H9 (cell line): ENCODE measurements around the gene SLC16A2. TPM values are rescaled to one million over a fixed set of nuclear protein-coding genes. Genes with fewer than 3 reads are reported as not detected.

Experiments used
- DNase-seq: peaks from one replicate; pipeline ENCODE4 v3.0.0-alpha.2; 2017
- H2AFZ ChIP-seq: one replicate; pipeline ENCODE4 v1.6.1; 2013; ENCODE audit warnings: mild to moderate bottlenecking, low read length, control low read depth, moderate library complexity
- H2AK5ac ChIP-seq: 2 replicates; pipeline ENCODE4 v1.6.1; 2013; ENCODE audit warnings: low read length, control low read depth, mixed read lengths; ENCODE audit not compliant: insufficient read length
- H2BK120ac ChIP-seq: one replicate; pipeline ENCODE4 v1.6.1; 2013; ENCODE audit warnings: low read depth, mild to moderate bottlenecking, low read length, control low read depth, inconsistent platforms; ENCODE audit not compliant: poor library complexity, severe bottlenecking
- H2BK12ac ChIP-seq: 2 replicates; pipeline ENCODE4 v1.6.1; 2013; ENCODE audit warnings: low read length, control low read depth, mixed read lengths, low read depth; ENCODE audit not compliant: insufficient read length
- H2BK15ac ChIP-seq: 2 replicates; pipeline ENCODE4 v1.6.1; 2013; ENCODE audit warnings: low read depth, low read length, control low read depth
- H2BK20ac ChIP-seq: one replicate; pipeline ENCODE4 v1.6.1; 2013; ENCODE audit warnings: low read depth, mild to moderate bottlenecking, low read length, control low read depth, inconsistent platforms; ENCODE audit not compliant: poor library complexity, severe bottlenecking
- H2BK5ac ChIP-seq: 2 replicates; pipeline ENCODE4 v1.6.1; 2013; ENCODE audit warnings: low read length, control low read depth, mixed read lengths; ENCODE audit not compliant: insufficient read length
- H3K14ac ChIP-seq: 2 replicates; pipeline ENCODE4 v1.6.1; 2013; ENCODE audit warnings: low read length, control low read depth; ENCODE audit not compliant: insufficient read depth
- H3K18ac ChIP-seq: 2 replicates; pipeline ENCODE4 v1.6.1; 2013; ENCODE audit warnings: low read depth, mild to moderate bottlenecking, mixed read lengths, low read length, control low read depth; ENCODE audit not compliant: insufficient read length
- H3K23ac ChIP-seq: 2 replicates; pipeline ENCODE4 v1.6.1; 2013; ENCODE audit warnings: low read length, control low read depth, mixed read lengths, low read depth; ENCODE audit not compliant: insufficient read length
- H3K23me2 ChIP-seq: 2 replicates; pipeline ENCODE4 v1.6.1; 2013; ENCODE audit warnings: low read depth, mild to moderate bottlenecking, mixed read lengths, low read length, control low read depth; ENCODE audit not compliant: insufficient read length, poor library complexity, severe bottlenecking
- H3K27ac ChIP-seq: 2 replicates; pipeline ENCODE4 v1.5.1; 2013; ENCODE audit warnings: low read length, control low read depth, mixed read lengths, low read depth; ENCODE audit not compliant: insufficient read length
- H3K27me3 ChIP-seq: 2 replicates; pipeline ENCODE4 v1.6.1; 2013; ENCODE audit warnings: low read length, control low read depth, inconsistent platforms; ENCODE audit not compliant: insufficient read depth
- H3K4ac ChIP-seq: 2 replicates; pipeline ENCODE4 v1.6.1; 2013; ENCODE audit warnings: low read depth, mild to moderate bottlenecking, control low read depth, inconsistent platforms, low read length, moderate library complexity
- H3K4me1 ChIP-seq: 2 replicates; pipeline ENCODE4 v1.6.1; 2013; ENCODE audit warnings: low read length, control low read depth, inconsistent platforms; ENCODE audit not compliant: insufficient read depth
- H3K4me2 ChIP-seq: 2 replicates; pipeline ENCODE4 v1.6.1; 2013; ENCODE audit warnings: low read length, control low read depth, mixed read lengths; ENCODE audit not compliant: insufficient read length, insufficient read depth
- H3K56ac ChIP-seq: 2 replicates; pipeline ENCODE4 v1.6.1; 2013; ENCODE audit warnings: low read depth, mild to moderate bottlenecking, mixed read lengths, low read length, control low read depth; ENCODE audit not compliant: insufficient read length
- H3K79me1 ChIP-seq: 2 replicates; pipeline ENCODE4 v1.6.1; 2013; ENCODE audit warnings: low read depth, mild to moderate bottlenecking, moderate library complexity, low read length, control low read depth, inconsistent platforms; ENCODE audit not compliant: insufficient read depth, poor library complexity, severe bottlenecking
- H3K79me2 ChIP-seq: 2 replicates; pipeline ENCODE4 v1.6.1; 2013; ENCODE audit warnings: low read length, control low read depth, inconsistent platforms; ENCODE audit not compliant: insufficient read depth
- H3K9ac ChIP-seq: 2 replicates; pipeline ENCODE4 v1.6.1; 2013; ENCODE audit warnings: low read length, control low read depth, mixed read lengths; ENCODE audit not compliant: insufficient read length; ENCODE audit errors: extremely low read depth
- H3K9me3 ChIP-seq: one replicate; pipeline ENCODE4 v1.6.1; 2013; ENCODE audit warnings: low read depth, low read length, inconsistent platforms; ENCODE audit not compliant: control insufficient read depth
- H3T11ph ChIP-seq: one replicate; pipeline ENCODE4 v1.6.1; 2013; ENCODE audit warnings: mild to moderate bottlenecking, low read length, control low read depth, inconsistent platforms
- H4K20me1 ChIP-seq: one replicate; pipeline ENCODE4 v1.6.1; 2013; ENCODE audit not compliant: control insufficient read depth, insufficient read length, insufficient read depth
- H4K5ac ChIP-seq: 2 replicates; pipeline ENCODE4 v1.6.1; 2013; ENCODE audit warnings: low read depth, mild to moderate bottlenecking, mixed read lengths, low read length, control low read depth; ENCODE audit not compliant: insufficient read length
- H4K8ac ChIP-seq: replicated peaks from 2 replicates; pipeline ENCODE4 v1.6.1; 2013; ENCODE audit warnings: low read length, control low read depth, mixed read lengths, low read depth; ENCODE audit not compliant: insufficient read length
- H4K91ac ChIP-seq: 2 replicates; pipeline ENCODE4 v1.6.1; 2013; ENCODE audit warnings: low read depth, mild to moderate bottlenecking, moderate library complexity, mixed read lengths, low read length, control low read depth; ENCODE audit not compliant: insufficient read length
- H3K27ac Mint-ChIP-seq, 3 experiments: 2 replicates in 2 of 3; 3 replicates in 1 of 3; pipeline ENCODE4 v1.8.0; 2020 to 2021; ENCODE audit warnings: mixed read lengths in 3 of 3, mild to moderate bottlenecking in 1 of 3, moderate library complexity in 1 of 3
- H3K27me3 Mint-ChIP-seq: 2 replicates; pipeline ENCODE4 v1.8.0; 2021; ENCODE audit warnings: low read depth, mild to moderate bottlenecking, moderate library complexity, mixed read lengths
- H3K36me3 Mint-ChIP-seq, 3 experiments: 2 replicates in 2 of 3; 3 replicates in 1 of 3; pipeline ENCODE4 v1.8.0; 2020 to 2021; ENCODE audit warnings: low read depth in 3 of 3, mixed read lengths in 3 of 3; ENCODE audit not compliant: insufficient read depth in 1 of 3
- H3K4me1 Mint-ChIP-seq, 2 experiments: 2 replicates each; pipeline ENCODE4 v1.8.0; 2020; ENCODE audit warnings: mixed read lengths in 2 of 2
- H3K4me3 Mint-ChIP-seq, 2 experiments: 2 replicates in 1 of 2; 3 replicates in 1 of 2; pipeline ENCODE4 v1.8.0; 2020 to 2021; ENCODE audit warnings: mild to moderate bottlenecking in 2 of 2, mixed read lengths in 2 of 2, moderate library complexity in 1 of 2
- H3K9me3 Mint-ChIP-seq, 2 experiments: 2 replicates in 1 of 2; 3 replicates in 1 of 2; pipeline ENCODE4 v1.8.0; 2020; ENCODE audit warnings: mild to moderate bottlenecking in 2 of 2, mixed read lengths in 2 of 2, moderate library complexity in 1 of 2
- CTCF ChIP-seq: fragments of 200-600 bp; sonication (generic); conservative IDR thresholded peaks from 3 replicates; pipeline ENCODE4 v1.8.0; 2021; ENCODE audit warnings: antibody characterized with exemption, mild to moderate bottlenecking
- WGBS: extraction: QIAGEN DNeasy Blood & Tissue Kit; methylation state at CpG from one replicate; pipeline ENCODE4 v1.1.7; 2013; ENCODE audit warnings: missing lambda C conversion rate, low lambda C conversion rate, mixed read lengths; ENCODE audit not compliant: insufficient read length; ENCODE audit errors: extremely low coverage; 5-methylcytosine and 5-hydroxymethylcytosine counted together
- total RNA-seq: library from RNA; stranded (reverse); gene quantifications from 2 replicates; pipeline ENCODE4 v1.2.1, GENCODE V29; 2021

Gene SLC16A2
- total RNA-seq, 1 experiment from 2014 or later, result 17.1 TPM

- no peaks in the 10 kb centered on the region for H3K79me1 ChIP-seq
- H3K14ac ChIP-seq, result no peak overlapping the region
- H3K4me1 Mint-ChIP-seq, result no peaks in the 10 kb centered on the region
- no peaks in the 10 kb centered on the region for H3K27me3 ChIP-seq
- no peak overlapping the region for H4K91ac ChIP-seq
- H3K9me3 Mint-ChIP-seq, result peaks cover 28 to 49% of the 10 kb centered on the region in 2 experiments
- DNase-seq, result no peak
- no peaks in the 10 kb centered on the region; the same call in 1 of the 2 replicates for H3K27me3 Mint-ChIP-seq
- no peaks in the 10 kb centered on the region for H3K9me3 ChIP-seq
- H3K4me2 ChIP-seq, result no peak overlapping the region
- H3K79me2 ChIP-seq, result no peaks in the 10 kb centered on the region
- no peak overlapping the region for H2AFZ ChIP-seq
- no peaks in the 10 kb centered on the region for H3K23me2 ChIP-seq
- no peak overlapping the region for H3K4ac ChIP-seq
- H3K4me1 ChIP-seq, result no peaks in the 10 kb centered on the region
- no peak overlapping the region for H3K9ac ChIP-seq
- H3K36me3 Mint-ChIP-seq, result peaks cover 3 to 8% (median 6%) of the 10 kb centered on the region in 3 experiments; a peak in 4 of 7 replicates
- WGBS, result no CpG with 5 or more reads among the region's 1 CpG
- H2BK120ac ChIP-seq, result no peak overlapping the region
- H2BK5ac ChIP-seq, result no peak overlapping the region
- no peak overlapping the region for H3K23ac ChIP-seq
- no peak overlapping the region for H2BK12ac ChIP-seq
- no peak overlapping the region for H3K27ac Mint-ChIP-seq
- H4K8ac ChIP-seq, result no peak overlapping the region
- no peak overlapping the region for H2BK15ac ChIP-seq
- H3K18ac ChIP-seq, result no peak overlapping the region
- H4K5ac ChIP-seq, result no peak overlapping the region
- H4K20me1 ChIP-seq, result no peaks in the 10 kb centered on the region
- no peak overlapping the region for H3T11ph ChIP-seq
- H3K4me3 Mint-ChIP-seq, result no peak overlapping the region
- no peak for TF ChIP-seq CTCF
- no peak overlapping the region for H2AK5ac ChIP-seq
- H2BK20ac ChIP-seq, result no peak overlapping the region
- H3K27ac ChIP-seq, result no peak overlapping the region
- no peak overlapping the region for H3K56ac ChIP-seq
Measured at GRCh38 chrX:74408304-74408703, 13.0 kb upstream of the SLC16A2 start.
